Gastroesophageal sphincter (tissue), 4 donors: Measurements from ENCODE around the gene SNCA. TPM values are rescaled to one million over a fixed set of nuclear protein-coding genes. Genes with fewer than 3 reads are reported as not detected.

ENCODE experiments used
- ATAC-seq: fragments of 150-250 bp; one replicate; pipeline ENCODE4 v1.9.1; 2016; ENCODE audit warnings: mild to moderate bottlenecking, moderate library complexity
- H3K27ac ChIP-seq, 4 donors: fragments of 200-600 bp; sonication (generic) in 3 of 4; 1 replicate in 3 of 4; 2 replicates in 1 of 4; pipeline ENCODE4 v1.5.1; 2016 to 2019
- H3K27me3 ChIP-seq: fragments of 200-600 bp; sonication (generic); one replicate; pipeline ENCODE4 v1.5.1; 2019
- H3K36me3 ChIP-seq, 2 donors: fragments of 200-600 bp; sonication (generic); one replicate each; pipeline ENCODE4 v1.5.1; 2019; ENCODE audit warnings: control low read depth in 1 of 2
- H3K4me1 ChIP-seq, 3 donors: fragments of 200-600 bp; sonication (generic); 1 replicate in 2 of 3; 2 replicates in 1 of 3; pipeline ENCODE4 v1.5.1; 2016 to 2019; ENCODE audit warnings: control low read depth in 2 of 3
- H3K4me3 ChIP-seq, 2 donors: fragments of 200-600 bp; sonication (generic); one replicate each; pipeline ENCODE4 v1.5.1; 2019; ENCODE audit warnings: mild to moderate bottlenecking in 1 of 2, moderate library complexity in 1 of 2
- H3K9me3 ChIP-seq, 3 donors: fragments of 200-600 bp; sonication (generic); one replicate each; pipeline ENCODE4 v1.5.1; 2017 to 2019; ENCODE audit warnings: control low read depth in 2 of 3
- EP300 ChIP-seq: sonication (generic); formaldehyde crosslinking; IDR thresholded peaks from one replicate; pipeline ENCODE4 v1.6.1; 2017; ENCODE audit warnings: antibody characterized with exemption, mild to moderate bottlenecking
- POLR2A ChIP-seq, 2 donors: fragments of 450-650 bp; IDR thresholded peaks; one replicate each; pipeline ENCODE4 v1.6.1; 2017; ENCODE audit warnings: antibody characterized with exemption in 2 of 2, mild to moderate bottlenecking in 2 of 2, moderate library complexity in 1 of 2
- POLR2AphosphoS5 ChIP-seq: sonication (generic); formaldehyde crosslinking; IDR thresholded peaks from one replicate; pipeline ENCODE4 v1.6.1; 2017; ENCODE audit warnings: antibody characterized with exemption
- WGBS, 2 donors: methylation state at CpG; one replicate each; pipeline ENCODE4 v1.1.5; 2018; ENCODE audit warnings: low coverage in 1 of 2; 5-methylcytosine and 5-hydroxymethylcytosine counted together
- total RNA-seq, 4 donors: library from RNA; depleted of rRNA; stranded (reverse); fragments of >200 nt; gene quantifications; one replicate each; pipeline ENCODE4 v1.1.0, GENCODE V29; 2016
- TF ChIP-seq, protein P1 (sequence below), 4 experiments: fragments of 200-600 bp in 2 of 4; fragments of 450-650 bp in 2 of 4; sonication (generic) in 1 of 4; IDR thresholded peaks; one replicate each; pipeline ENCODE4 v1.5.1; 2017 to 2019; ENCODE audit warnings: antibody characterized with exemption in 4 of 4, mild to moderate bottlenecking in 2 of 4, moderate library complexity in 2 of 4

SNCA gene
- total RNA-seq, 4 donors from 2014 or later: 5.0 to 24.4 (median 13.9) TPM

DNA sequence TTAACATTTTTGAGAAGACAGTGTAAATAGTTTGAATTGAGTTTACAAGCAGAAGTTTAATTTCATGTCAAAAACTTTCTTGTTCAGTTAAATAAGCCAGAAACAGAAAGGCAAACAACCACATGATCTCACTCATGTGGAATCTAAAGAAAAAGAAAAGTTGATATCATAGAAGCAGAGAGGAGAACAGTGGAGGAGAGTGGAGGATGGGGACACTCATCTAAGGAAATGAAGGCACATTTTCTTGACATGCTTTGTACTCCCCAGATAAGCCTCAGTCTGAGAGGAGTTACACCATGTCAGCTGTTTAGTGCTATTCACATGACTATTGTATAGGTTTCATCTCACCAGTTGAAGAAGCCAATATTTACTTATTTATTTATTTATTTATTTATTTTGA is 13.5 kb downstream of the SNCA start:
- no peak overlapping the region for H3K4me3 ChIP-seq
- no peak for TF ChIP-seq POLR2AphosphoS5
- TF ChIP-seq EP300: no peak
- TF ChIP-seq, protein P1, sequence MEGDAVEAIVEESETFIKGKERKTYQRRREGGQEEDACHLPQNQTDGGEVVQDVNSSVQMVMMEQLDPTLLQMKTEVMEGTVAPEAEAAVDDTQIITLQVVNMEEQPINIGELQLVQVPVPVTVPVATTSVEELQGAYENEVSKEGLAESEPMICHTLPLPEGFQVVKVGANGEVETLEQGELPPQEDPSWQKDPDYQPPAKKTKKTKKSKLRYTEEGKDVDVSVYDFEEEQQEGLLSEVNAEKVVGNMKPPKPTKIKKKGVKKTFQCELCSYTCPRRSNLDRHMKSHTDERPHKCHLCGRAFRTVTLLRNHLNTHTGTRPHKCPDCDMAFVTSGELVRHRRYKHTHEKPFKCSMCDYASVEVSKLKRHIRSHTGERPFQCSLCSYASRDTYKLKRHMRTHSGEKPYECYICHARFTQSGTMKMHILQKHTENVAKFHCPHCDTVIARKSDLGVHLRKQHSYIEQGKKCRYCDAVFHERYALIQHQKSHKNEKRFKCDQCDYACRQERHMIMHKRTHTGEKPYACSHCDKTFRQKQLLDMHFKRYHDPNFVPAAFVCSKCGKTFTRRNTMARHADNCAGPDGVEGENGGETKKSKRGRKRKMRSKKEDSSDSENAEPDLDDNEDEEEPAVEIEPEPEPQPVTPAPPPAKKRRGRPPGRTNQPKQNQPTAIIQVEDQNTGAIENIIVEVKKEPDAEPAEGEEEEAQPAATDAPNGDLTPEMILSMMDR (IDR thresholded peaks at IDR 0.05): no peak
- no peak for TF ChIP-seq POLR2A (IDR thresholded peaks at IDR 0.05)
- H3K9me3 ChIP-seq: no peaks in the 10 kb centered on the region
- no peaks in the 10 kb centered on the region for H3K36me3 ChIP-seq
- H3K4me1 ChIP-seq: no peaks in the 10 kb centered on the region
- no peaks in the 10 kb centered on the region for H3K27me3 ChIP-seq
- H3K27ac ChIP-seq: no peak overlapping the region
- ATAC-seq: no peak

DNA sequence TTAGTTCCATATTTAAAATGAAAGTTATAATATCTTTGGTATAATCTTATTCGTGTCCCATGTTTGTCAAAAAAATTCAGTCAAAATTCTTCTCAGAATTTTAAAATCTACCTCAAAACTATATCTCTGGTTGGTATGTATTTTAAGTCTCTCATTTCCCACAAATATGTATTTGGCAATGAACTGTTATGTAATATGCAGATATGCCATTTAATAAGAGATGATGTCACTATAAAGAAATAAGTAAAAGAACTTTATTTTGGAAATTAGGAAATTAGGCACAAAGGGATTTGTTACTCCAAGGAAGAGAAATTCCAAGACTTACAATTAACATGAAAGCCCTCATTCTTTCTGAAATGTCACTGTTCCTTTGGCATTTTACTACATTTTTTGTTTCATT is 15.3 kb downstream of the SNCA start:
- TF ChIP-seq, protein P1 (IDR thresholded peaks at IDR 0.05): no peak
- no peak for TF ChIP-seq POLR2AphosphoS5
- no peak for TF ChIP-seq POLR2A (IDR thresholded peaks at IDR 0.05)
- no peak for TF ChIP-seq EP300
- 0 to 76% methylated on average over 1 of the region's 1 CpG for WGBS, 2 donors
- no peak for ATAC-seq
- no peak overlapping the region for H3K4me3 ChIP-seq
- no peak overlapping the region for H3K27ac ChIP-seq
- no peaks in the 10 kb centered on the region for H3K9me3 ChIP-seq
- no peaks in the 10 kb centered on the region for H3K27me3 ChIP-seq
- no peaks in the 10 kb centered on the region for H3K36me3 ChIP-seq
- no peaks in the 10 kb centered on the region for H3K4me1 ChIP-seq

DNA sequence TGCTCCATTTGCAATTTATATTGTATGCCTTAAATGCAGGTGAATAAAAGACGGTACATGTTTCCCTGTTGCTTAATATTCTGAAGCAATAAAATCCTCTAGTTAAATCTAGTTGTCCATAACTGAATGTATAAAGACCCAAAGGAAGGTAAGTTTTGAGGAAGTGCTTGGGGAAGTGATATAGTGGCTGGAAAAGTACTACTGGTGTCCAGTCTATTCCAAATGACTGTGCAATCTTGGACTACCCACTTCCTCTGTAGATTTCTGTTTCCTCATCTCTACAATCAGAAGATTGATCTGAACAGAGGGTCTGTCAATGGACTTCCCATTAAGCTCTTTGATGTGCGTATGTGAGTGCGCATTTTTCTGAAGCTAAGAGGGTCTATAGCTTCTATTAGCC is 17.0 kb downstream of the SNCA start:
- ATAC-seq: no peak
- Histone ChIP-seq H3K9me3 (no peaks in the 10 kb centered on the region), H3K4me1 (no peaks in the 10 kb centered on the region), H3K4me3 (no peak overlapping the region), H3K36me3 (no peaks in the 10 kb centered on the region), H3K27me3 (no peaks in the 10 kb centered on the region), H3K27ac (no peak overlapping the region)
- TF ChIP-seq, protein P1 (IDR thresholded peaks at IDR 0.05): no peak
- no peak for TF ChIP-seq POLR2AphosphoS5
- no peak for TF ChIP-seq EP300
- TF ChIP-seq POLR2A (IDR thresholded peaks at IDR 0.05): no peak
- 75 to 95% methylated on average over 3 of the region's 3 CpGs for WGBS, 2 donors

DNA sequence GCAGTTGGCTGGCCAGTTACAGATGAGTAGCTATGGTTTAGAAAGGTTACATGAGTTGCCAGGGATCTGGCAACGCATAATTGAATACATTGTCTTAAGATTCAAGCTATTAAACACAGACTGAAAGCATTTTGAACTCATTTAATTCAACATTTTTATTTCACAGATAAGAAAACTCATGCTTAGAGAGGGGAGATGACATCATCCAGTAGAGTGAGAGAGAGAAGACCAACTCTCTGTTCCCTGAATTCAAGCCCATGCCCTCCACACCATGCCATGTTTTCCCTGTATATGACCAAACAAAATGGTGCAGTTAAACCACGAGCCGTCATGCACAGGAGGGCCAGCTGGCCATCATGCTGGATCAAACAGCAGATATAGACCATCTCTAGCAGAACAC is 22.6 kb downstream of the SNCA start:
- Histone ChIP-seq H3K4me1 (no peaks in the 10 kb centered on the region), H3K27me3 (no peaks in the 10 kb centered on the region), H3K36me3 (no peaks in the 10 kb centered on the region), H3K9me3 (no peaks in the 10 kb centered on the region), H3K4me3 (no peak overlapping the region), H3K27ac (no peak overlapping the region)
- no peak for ATAC-seq
- WGBS, 2 donors: 89 to 100% methylated on average over 1 to 3 of the region's 3 CpGs
- TF ChIP-seq, protein P1 (IDR thresholded peaks at IDR 0.05): no peak
- no peak for TF ChIP-seq POLR2A (IDR thresholded peaks at IDR 0.05)
- no peak for TF ChIP-seq EP300

DNA sequence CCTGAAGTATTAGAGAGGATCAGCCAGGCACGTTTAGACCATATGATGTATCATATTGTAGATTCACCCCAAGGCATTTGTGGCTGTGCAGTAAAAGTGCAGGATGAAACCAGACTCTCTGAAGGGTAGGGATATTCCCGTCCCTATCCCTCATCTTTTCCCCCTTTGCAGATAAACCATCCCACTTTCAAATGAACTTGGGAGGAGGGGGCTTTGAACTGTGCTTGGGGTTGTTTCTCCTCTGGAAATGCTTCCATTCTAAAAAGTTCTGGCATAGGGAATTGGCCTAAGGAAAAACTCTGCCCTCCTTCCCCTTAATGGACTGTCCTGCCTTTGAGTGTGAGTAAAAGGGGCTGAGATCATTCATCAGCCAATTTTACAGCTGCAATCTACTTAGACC is 23.8 kb downstream of the SNCA start:
- Histone ChIP-seq H3K36me3 (no peaks in the 10 kb centered on the region), H3K9me3 (no peaks in the 10 kb centered on the region), H3K4me1 (no peaks in the 10 kb centered on the region), H3K4me3 (no peak overlapping the region), H3K27me3 (no peaks in the 10 kb centered on the region), H3K27ac (no peak overlapping the region)
- TF ChIP-seq POLR2AphosphoS5: no peak
- no peak for TF ChIP-seq EP300
- no peak for TF ChIP-seq POLR2A (IDR thresholded peaks at IDR 0.05)
- TF ChIP-seq, protein P1 (IDR thresholded peaks at IDR 0.05): no peak
- WGBS, 2 donors: 58 to 100% methylated on average over 1 to 2 of the region's 2 CpGs
- ATAC-seq: no peak
